ENCODE data around the gene CSRNP2. TPM values are rescaled to one million over a fixed set of nuclear protein-coding genes. Genes with fewer than 3 reads are reported as not detected.
"Not testable (repeated sequence)": the region's sequence is repeated elsewhere in the genome, so short reads cannot be mapped to it uniquely, and the experiment has no call there.

Gene CSRNP2
- total RNA-seq, 1 donor from 2014 or later: 36.6 TPM

GRCh38 chr12:51017452-51017851 lies 65.9 kb downstream of the CSRNP2 start:
- no peaks in the 10 kb centered on the region for H3K27me3 ChIP-seq (ENCODE audit: control insufficient read depth, insufficient read depth, low read length)
- no peak for DNase-seq (ENCODE audit: low read depth)
- no peaks in the 10 kb centered on the region for H3K36me3 ChIP-seq (ENCODE audit: control insufficient read depth, insufficient read depth, low read length)
- TF ChIP-seq CTCF (IDR thresholded peaks at IDR 0.05; ENCODE audit: insufficient read depth, low read length, poor library complexity, severe bottlenecking): no peak
- no peak overlapping the region for H3K4me3 ChIP-seq (ENCODE audit: low read depth, low read length)

GRCh38 chr12:51014467-51014866 lies 68.9 kb downstream of the CSRNP2 start:
- not testable (repeated sequence) for DNase-seq (ENCODE audit: low read depth); H3K27me3 ChIP-seq (ENCODE audit: control insufficient read depth, insufficient read depth, low read length); H3K36me3 ChIP-seq (ENCODE audit: control insufficient read depth, insufficient read depth, low read length); H3K4me3 ChIP-seq (ENCODE audit: low read depth, low read length)

GRCh38 chr12:51013441-51013840 lies 70.0 kb downstream of the CSRNP2 start:
- H3K27me3 ChIP-seq (ENCODE audit: control insufficient read depth, insufficient read depth, low read length): no peaks in the 10 kb centered on the region
- no peak overlapping the region for H3K4me3 ChIP-seq (ENCODE audit: low read depth, low read length)
- H3K36me3 ChIP-seq (ENCODE audit: control insufficient read depth, insufficient read depth, low read length): no peaks in the 10 kb centered on the region
- no peak for TF ChIP-seq CTCF (IDR thresholded peaks at IDR 0.05; ENCODE audit: insufficient read depth, low read length, poor library complexity, severe bottlenecking)
- DNase-seq (ENCODE audit: low read depth): no peak

GRCh38 chr12:51012570-51013236 lies 70.7 kb downstream of the CSRNP2 start:
- no peaks in the 10 kb centered on the region for H3K36me3 ChIP-seq (ENCODE audit: control insufficient read depth, insufficient read depth, low read length)
- no peak for TF ChIP-seq CTCF (IDR thresholded peaks at IDR 0.05; ENCODE audit: insufficient read depth, low read length, poor library complexity, severe bottlenecking)
- no peak for DNase-seq (ENCODE audit: low read depth)
- no peak overlapping the region for H3K4me3 ChIP-seq (ENCODE audit: low read depth, low read length)
- H3K27me3 ChIP-seq (ENCODE audit: control insufficient read depth, insufficient read depth, low read length): no peaks in the 10 kb centered on the region

GRCh38 chr12:51011955-51012354 lies 71.4 kb downstream of the CSRNP2 start:
- DNase-seq (ENCODE audit: low read depth): no peak
- H3K27me3 ChIP-seq (ENCODE audit: control insufficient read depth, insufficient read depth, low read length): no peaks in the 10 kb centered on the region
- TF ChIP-seq CTCF (IDR thresholded peaks at IDR 0.05; ENCODE audit: insufficient read depth, low read length, poor library complexity, severe bottlenecking): no peak
- H3K4me3 ChIP-seq (ENCODE audit: low read depth, low read length): no peak overlapping the region
- no peaks in the 10 kb centered on the region for H3K36me3 ChIP-seq (ENCODE audit: control insufficient read depth, insufficient read depth, low read length)

Other genes with a start within 250 kb of the CSRNP2 start
- gene TMPRSS12, start 240.7 kb downstream of the CSRNP2 start, total RNA-seq: not detected in 2 replicates
- not detected in 2 replicates for gene HIGD1C, start 131.1 kb downstream of the CSRNP2 start, total RNA-seq
- 36.3 and 42.2 TPM in 2 replicates for gene SLC11A2, start 57.2 kb downstream of the CSRNP2 start, total RNA-seq
- gene LETMD1, start 35.3 kb downstream of the CSRNP2 start, total RNA-seq: 37.9 and 44.5 TPM in 2 replicates
- gene TFCP2, start 89.5 kb upstream of the CSRNP2 start, total RNA-seq: 14.2 and 19.1 TPM in 2 replicates
- gene POU6F1, start 134.5 kb upstream of the CSRNP2 start, total RNA-seq: 2.6 and 3.9 TPM in 2 replicates
- 244 and 271 TPM in 2 replicates for gene DAZAP2, start 155.2 kb upstream of the CSRNP2 start, total RNA-seq
- 15.7 and 24.5 TPM in 2 replicates for gene SMAGP, start 186.8 kb upstream of the CSRNP2 start, total RNA-seq
- not detected in 2 replicates for gene BIN2, start 240.6 kb upstream of the CSRNP2 start, total RNA-seq